ENCODE data around the gene DNAJA4. TPM values are rescaled to one million over a fixed set of nuclear protein-coding genes. Genes with fewer than 3 reads are reported as not detected.

DNAJA4 gene
- total RNA-seq, 1 experiment from 2014 or later: 1.3 TPM

- DNase-seq: no peak
- no peak for TF ChIP-seq EZH2phosphoT487 (IDR thresholded peaks at IDR 0.05; ENCODE audit: borderline replicate concordance, low read length)
- Histone ChIP-seq H2AFZ (ENCODE audit: low read length) (no peak overlapping the region), H3K79me2 (ENCODE audit: low read length) (no peaks in the 10 kb centered on the region), H3K36me3 (ENCODE audit: low read depth, low read length) (no peaks in the 10 kb centered on the region), H3K9me3 (ENCODE audit: low read length) (0 out of 2 replicates have a peak, but pooled peaks cover 3% of the 10 kb centered on the region), H4K20me1 (ENCODE audit: low read length) (no peaks in the 10 kb centered on the region), H3K27ac (ENCODE audit: low read length) (no peak overlapping the region), H3K27me3 (ENCODE audit: low read length) (no peaks in the 10 kb centered on the region), H3K9me2 (replicated peaks; ENCODE audit: low read length) (no peaks in the 10 kb centered on the region), H3K4me3 (ENCODE audit: low read length) (no peak overlapping the region), H3K4me1 (ENCODE audit: insufficient read depth, low read length) (peaks cover 14% of the 10 kb centered on the region), H3F3A (ENCODE audit: low read length, unreplicated experiment) (no peaks in the 10 kb centered on the region), H3K9ac (ENCODE audit: low read length) (no peak overlapping the region), H3K4me2 (ENCODE audit: low read length) (no peak overlapping the region)
- ChIA-PET POLR2A (ENCODE audit: unreplicated experiment) (no interaction called here), CTCF (no interaction called here)
- no peak for ATAC-seq
- intact Hi-C loops (cut with micrococcal nuclease): no loop called here
- no TSS peak for BruUV-seq (replicated peaks)
Measured at GRCh38 chr15:78220713-78221112, 43.6 kb upstream of the DNAJA4 start.

DNA sequence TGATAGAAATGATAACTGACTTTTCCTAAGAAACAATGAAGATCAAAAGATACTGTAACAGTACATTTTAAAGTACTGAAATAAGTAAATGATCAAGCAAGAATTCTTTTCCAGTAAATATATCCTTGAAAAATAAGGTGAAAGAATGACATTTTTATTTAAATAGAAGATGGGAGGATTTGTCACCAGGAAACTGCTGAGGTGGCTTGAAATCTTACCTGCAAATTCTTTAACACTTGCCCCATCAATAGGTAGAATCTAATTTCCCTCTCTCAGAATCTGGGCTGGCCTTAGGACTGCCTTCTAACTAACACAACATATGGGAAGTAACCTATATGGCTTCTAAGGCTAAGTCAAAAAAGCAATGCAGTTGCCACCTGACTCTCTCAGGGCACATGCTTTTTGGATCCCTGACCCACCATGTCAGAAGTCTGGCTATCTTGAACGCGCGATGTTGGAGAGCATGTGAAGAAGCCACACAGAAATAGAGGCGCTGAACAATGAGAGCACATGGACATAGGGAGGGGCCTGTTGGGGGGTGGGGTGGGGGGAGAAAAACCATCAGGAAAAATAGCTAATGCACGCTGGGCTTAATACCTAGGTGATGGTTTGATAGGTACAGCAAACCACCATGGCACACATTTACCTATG lies 41.5 kb upstream of the DNAJA4 start:
- intact Hi-C loops (cut with micrococcal nuclease): no loop called here
- BruUV-seq (replicated peaks): no TSS peak

DNA sequence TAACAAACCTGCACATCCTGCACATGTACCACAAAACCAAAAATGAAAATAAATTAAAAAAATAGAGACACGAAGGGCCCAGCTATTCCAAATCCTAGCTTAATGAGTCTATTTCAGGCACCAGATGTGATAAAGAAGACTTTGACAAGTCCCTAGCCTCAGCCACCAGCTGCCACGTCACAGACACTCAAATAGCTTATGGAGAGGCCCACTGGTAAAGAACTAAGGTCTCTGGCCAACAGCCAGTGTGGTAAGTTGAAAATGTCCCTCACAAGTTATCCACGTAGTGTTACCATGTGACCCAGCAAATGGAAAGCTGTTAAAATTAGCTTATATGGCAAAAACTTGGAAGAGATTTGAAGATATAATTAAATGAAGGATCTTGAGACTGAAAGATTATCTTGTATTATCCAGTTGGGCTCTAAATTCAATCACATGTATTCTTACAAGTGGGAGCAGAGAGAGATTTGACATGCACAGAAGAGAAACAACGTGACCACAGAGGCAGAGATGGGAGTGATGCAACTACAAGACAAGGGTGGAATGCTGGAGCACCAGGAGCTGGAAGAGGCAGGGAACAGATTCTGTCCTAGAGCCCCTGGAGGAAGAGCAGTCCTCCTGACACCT lies 40.9 kb upstream of the DNAJA4 start:
- BruUV-seq (replicated peaks): no TSS peak
- ChIA-PET CTCF (no interaction called here), POLR2A (ENCODE audit: unreplicated experiment) (no interaction called here)

More for the DNA sequence above, 41.5 kb upstream of the DNAJA4 start:
- Histone ChIP-seq H3K27ac (ENCODE audit: low read length) (no peak overlapping the region), H2AFZ (ENCODE audit: low read length) (no peak overlapping the region), H3K36me3 (ENCODE audit: low read depth, low read length) (no peaks in the 10 kb centered on the region), H3K27me3 (ENCODE audit: low read length) (no peaks in the 10 kb centered on the region), H3K4me3 (ENCODE audit: low read length) (no peak overlapping the region), H3K4me1 (ENCODE audit: insufficient read depth, low read length) (no peaks in the 10 kb centered on the region), H3K9me2 (replicated peaks; ENCODE audit: low read length) (no peaks in the 10 kb centered on the region), H3K9ac (ENCODE audit: low read length) (no peak overlapping the region), H3F3A (ENCODE audit: low read length, unreplicated experiment) (no peaks in the 10 kb centered on the region), H3K9me3 (ENCODE audit: low read length) (0 out of 2 replicates have a peak, but pooled peaks cover 4% of the 10 kb centered on the region), H3K4me2 (ENCODE audit: low read length) (no peak overlapping the region), H4K20me1 (ENCODE audit: low read length) (no peaks in the 10 kb centered on the region), H3K79me2 (ENCODE audit: low read length) (no peaks in the 10 kb centered on the region)
- POLR2A ChIA-PET (ENCODE audit: unreplicated experiment): no interaction called here
- no peak for DNase-seq
- ATAC-seq: no peak
- CTCF ChIA-PET: no interaction called here
- TF ChIP-seq EZH2phosphoT487 (IDR thresholded peaks at IDR 0.05; ENCODE audit: borderline replicate concordance, low read length) (no peak), EZH2 (IDR thresholded peaks at IDR 0.05; ENCODE audit: low read length, unreplicated experiment) (no peak)
- TF ChIP-seq, protein P1, sequence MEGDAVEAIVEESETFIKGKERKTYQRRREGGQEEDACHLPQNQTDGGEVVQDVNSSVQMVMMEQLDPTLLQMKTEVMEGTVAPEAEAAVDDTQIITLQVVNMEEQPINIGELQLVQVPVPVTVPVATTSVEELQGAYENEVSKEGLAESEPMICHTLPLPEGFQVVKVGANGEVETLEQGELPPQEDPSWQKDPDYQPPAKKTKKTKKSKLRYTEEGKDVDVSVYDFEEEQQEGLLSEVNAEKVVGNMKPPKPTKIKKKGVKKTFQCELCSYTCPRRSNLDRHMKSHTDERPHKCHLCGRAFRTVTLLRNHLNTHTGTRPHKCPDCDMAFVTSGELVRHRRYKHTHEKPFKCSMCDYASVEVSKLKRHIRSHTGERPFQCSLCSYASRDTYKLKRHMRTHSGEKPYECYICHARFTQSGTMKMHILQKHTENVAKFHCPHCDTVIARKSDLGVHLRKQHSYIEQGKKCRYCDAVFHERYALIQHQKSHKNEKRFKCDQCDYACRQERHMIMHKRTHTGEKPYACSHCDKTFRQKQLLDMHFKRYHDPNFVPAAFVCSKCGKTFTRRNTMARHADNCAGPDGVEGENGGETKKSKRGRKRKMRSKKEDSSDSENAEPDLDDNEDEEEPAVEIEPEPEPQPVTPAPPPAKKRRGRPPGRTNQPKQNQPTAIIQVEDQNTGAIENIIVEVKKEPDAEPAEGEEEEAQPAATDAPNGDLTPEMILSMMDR (conservative IDR thresholded peaks at IDR 0.05; ENCODE audit: low read depth, low read length): no peak

More for the DNA sequence above, 40.9 kb upstream of the DNAJA4 start:
- Histone ChIP-seq H3K9me2 (replicated peaks; ENCODE audit: low read length) (no peaks in the 10 kb centered on the region), H4K20me1 (ENCODE audit: low read length) (no peaks in the 10 kb centered on the region), H3K9me3 (ENCODE audit: low read length) (0 out of 2 replicates have a peak, but pooled peaks cover 4% of the 10 kb centered on the region), H3K27me3 (ENCODE audit: low read length) (no peaks in the 10 kb centered on the region), H2AFZ (ENCODE audit: low read length) (no peak overlapping the region), H3K79me2 (ENCODE audit: low read length) (no peaks in the 10 kb centered on the region), H3F3A (ENCODE audit: low read length, unreplicated experiment) (no peaks in the 10 kb centered on the region), H3K9ac (ENCODE audit: low read length) (no peak overlapping the region), H3K36me3 (ENCODE audit: low read depth, low read length) (no peaks in the 10 kb centered on the region), H3K4me3 (ENCODE audit: low read length) (no peak overlapping the region), H3K4me2 (ENCODE audit: low read length) (no peak overlapping the region), H3K4me1 (ENCODE audit: insufficient read depth, low read length) (no peaks in the 10 kb centered on the region), H3K27ac (ENCODE audit: low read length) (no peak overlapping the region)
- TF ChIP-seq, protein P1 (conservative IDR thresholded peaks at IDR 0.05; ENCODE audit: low read depth, low read length): no peak
- no peak for TF ChIP-seq EZH2 (IDR thresholded peaks at IDR 0.05; ENCODE audit: low read length, unreplicated experiment)
- no peak for TF ChIP-seq EZH2phosphoT487 (IDR thresholded peaks at IDR 0.05; ENCODE audit: borderline replicate concordance, low read length)
- no peak for ATAC-seq
- intact Hi-C loops (cut with micrococcal nuclease): no loop called here
- DNase-seq: no peak
